Inflammatory macrophage treated with lipopolysaccharide for 4 hours (primary cell): ENCODE results near the gene NKX2-2.
"Not testable (repeated sequence)": the region's sequence is repeated elsewhere in the genome, so short reads cannot be mapped to it uniquely, and the experiment has no call there.

Experiments
- DNase-seq: peaks from one replicate; pipeline ENCODE4 v3.0.0-alpha.2; 2020

NKX2-2 gene

DNA sequence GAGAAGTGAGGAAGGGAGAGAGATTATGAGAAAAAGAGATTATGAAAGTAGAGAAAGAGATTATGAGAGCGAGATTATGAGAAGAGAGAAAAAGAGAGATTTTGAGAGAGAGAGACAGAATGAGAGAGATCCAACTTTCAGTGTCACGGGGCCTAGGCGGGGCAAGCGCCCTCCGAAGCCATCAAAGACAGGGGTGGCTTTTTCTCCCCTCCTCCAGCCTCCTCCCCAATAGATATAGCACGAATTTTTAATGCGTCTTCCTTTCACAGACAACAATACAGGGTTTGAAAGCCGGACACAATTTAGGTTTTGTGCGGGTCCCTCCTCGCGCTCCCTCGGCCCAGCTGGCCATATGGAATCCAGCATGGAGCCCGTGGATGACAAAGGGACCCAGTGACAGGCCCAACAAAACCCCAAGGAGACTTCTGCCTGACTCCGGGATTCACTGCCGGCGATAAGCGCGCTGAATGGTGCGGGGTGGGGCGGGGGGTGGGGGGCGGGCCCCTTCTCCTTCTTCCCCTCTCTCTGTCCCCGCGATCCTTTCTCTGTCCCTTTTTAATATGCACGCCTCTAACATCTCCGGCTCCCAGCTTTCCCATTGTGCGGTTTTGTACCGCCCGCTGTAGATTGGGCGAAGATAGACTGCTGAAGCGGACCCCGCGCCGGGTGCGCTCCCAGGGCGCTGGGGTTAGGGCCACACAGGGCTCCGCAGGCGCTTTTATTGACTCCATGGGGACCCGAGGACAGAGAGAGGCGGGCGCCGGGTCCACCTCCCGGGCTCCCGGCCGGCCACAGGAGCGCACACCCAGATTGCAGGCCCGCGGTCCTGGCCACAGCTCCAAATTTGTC lies 5.4 kb downstream of the NKX2-2 start:
- DNase-seq, result no peak

DNA sequence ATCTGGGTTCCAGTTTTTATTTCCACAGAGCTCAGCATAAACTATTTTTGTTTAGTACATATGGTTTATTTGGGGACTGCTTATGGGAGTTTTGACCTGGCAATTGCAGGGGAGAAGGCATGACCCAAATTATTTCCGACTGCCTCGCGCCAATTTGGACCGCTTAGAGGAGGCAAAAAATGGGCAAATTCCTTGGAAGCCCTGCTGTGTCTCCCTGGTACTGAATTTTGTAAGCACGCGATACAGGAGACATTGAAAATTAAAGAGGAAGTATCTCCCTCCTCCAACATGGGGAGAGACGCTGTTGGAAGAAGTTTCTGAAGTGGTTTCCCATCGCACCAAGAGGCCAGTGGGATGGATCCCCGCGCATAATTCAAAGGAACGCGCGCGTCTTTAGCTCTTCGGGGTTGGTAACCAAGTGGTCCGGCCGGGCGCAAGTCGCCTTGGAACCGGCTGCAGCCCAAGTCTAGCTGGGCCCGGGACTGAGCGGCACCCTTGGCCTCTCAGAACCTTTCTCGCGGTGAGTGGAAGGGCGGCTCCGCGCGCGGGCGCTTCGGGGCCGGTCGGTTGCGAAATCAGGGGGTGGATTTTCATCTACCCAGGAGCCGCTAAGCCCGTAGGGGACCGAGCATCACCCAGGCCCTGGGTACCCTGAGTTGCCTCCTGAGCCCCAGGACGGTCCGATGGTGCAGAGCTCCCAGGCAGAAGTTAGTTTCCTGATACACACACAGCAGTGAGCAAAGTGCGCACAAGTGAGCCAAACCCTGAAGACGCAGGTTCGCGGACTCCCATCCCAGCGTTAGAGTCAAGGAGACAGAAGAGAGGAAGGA lies 6.2 kb downstream of the NKX2-2 start:
- DNase-seq, result no peak

DNA sequence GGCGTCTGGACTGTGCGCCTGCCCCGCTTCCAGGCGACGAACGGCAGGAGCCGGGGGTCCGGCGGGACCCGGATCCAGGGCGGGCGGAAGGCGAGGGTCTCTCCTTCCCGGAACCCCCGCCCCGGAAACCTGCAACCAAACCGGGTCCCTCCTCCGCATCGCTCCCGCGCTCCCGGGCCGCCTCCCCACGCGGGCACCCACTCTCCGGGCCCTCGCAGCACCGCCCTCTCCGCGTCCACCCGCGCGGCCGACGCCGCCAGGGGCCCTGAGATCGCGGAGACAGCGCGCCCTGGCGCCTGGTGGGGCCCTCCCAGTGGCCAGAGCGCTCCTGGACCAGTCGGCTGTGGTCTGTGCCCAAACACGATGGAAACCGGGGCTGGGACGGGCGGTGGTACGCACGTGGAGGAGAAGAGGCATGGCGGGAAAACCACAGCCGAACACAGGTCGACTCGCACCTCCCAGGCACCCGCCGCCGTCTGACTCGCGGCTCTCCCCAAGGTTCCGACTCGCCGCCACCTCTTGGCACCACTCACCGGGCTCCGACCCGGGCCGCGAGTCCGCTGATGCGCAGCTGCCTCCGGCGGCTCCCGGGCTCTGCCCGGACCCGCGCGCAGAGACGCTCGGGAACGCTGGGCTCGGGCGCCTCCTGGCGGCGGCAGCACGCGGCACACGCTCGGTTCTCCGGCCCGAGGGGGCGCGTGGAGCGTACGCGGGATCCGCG lies 7.9 kb downstream of the NKX2-2 start:
- DNase-seq, result peak; percentile 48

DNA sequence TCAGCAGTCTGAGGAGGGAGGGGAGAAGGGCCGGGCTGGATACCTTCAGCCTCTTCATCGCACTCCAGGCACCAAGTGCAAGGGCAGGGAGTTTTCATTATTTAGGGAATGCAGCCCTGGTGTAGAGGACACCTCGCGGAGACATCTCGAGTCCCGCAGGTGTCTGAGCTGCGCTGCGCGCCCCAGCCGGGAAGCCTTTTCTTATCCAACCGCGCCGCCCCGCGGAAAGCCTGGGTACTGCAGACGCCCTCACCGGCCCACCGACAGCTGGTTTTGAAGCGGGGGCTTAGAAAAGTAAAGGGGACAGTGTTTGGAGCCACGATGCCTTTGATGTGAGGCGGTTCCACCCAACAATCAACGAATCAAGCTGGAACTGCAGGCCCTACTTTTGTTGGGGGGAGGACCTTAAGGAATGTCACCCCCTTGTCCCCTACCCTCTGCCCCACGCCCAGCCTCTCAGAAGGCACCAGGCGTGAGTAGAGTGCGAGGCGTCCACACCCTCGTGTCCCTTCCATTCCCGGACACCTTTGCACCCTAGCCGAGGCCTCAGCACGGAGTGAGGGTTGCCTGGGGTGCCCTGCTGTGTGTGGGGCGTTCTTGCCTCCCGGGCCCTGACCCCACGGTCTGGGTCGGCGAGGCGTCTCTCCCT lies 8.6 kb downstream of the NKX2-2 start:
- peak; percentile 36 for DNase-seq

DNA sequence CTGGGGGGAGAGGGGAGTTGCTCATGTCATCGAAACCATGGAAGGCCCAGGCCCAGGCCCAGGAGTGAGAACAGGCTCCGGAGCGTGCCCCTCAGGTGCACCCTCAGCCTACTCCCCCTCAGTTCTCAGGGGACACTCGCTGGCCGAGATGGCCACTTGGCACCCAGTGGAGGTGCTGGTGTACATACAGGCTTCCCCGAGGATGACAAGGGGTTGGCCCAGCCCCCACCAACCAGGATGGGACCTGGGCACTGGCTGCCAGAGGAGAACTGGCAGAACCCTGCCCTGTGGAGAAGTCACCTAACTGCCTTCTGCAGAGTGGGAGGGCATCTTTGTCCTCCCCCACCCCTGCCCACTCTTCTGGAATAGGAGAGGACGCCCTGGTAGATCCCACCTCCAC lies 9.5 kb downstream of the NKX2-2 start:
- DNase-seq, result no peak

DNA sequence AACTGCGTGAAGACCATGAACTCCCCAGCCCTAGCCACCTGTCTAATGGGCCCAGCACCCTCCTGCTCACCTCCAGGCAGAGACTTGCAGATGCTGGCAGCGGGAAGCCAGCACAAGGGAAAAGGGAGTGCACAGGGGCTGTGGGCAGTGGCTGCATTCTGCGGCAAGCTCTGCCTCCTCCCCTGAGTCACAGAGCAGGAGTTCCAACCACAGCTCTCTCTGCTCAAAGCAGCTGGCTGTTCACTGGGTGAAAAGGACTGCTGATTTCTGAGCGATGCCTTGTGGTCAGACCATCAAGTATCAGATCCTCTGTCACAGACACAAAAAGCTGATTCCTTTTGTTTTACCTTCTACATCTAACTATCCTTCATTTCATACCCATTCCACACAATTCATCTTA lies 10.5 kb downstream of the NKX2-2 start:
- no peak for DNase-seq

DNA sequence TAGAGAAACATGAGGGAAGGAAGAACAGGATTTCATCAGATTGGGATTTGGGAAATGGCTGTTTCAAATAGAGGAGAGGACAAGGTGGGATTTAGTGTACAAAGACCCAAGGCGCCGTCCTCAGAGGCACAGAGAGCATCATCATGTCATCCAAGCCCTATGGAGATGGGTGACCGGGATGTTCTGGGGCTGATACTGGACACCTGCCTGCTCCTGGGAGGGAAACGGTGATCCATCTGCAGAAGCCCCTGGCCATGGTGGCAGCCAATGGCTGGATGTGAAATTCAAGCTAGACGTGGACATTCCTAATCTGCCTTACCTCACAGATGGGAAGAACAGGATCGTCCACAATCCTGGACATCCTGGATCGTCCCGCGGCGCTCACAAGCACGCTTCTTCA lies 12.7 kb downstream of the NKX2-2 start:
- DNase-seq, result no peak

DNA sequence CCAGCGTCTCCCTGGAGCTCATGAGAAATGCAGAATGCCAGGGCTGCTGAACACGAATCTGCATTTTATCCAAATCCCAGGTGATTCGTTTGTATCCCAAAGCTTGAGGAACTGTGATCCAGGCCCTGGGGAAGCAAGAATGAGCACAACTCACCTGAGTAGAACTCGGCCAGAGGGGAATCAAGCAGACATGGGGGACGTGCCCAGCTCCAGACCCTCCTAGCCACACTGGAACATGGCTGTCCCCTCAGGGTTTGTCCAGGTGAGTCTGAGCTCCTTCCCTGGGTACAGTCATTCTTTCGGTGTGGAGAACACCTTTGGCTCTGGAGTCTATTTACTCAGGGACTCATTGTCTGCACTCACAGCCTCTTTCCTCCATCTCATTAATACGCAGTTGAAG lies 13.3 kb downstream of the NKX2-2 start:
- no peak for DNase-seq

DNA sequence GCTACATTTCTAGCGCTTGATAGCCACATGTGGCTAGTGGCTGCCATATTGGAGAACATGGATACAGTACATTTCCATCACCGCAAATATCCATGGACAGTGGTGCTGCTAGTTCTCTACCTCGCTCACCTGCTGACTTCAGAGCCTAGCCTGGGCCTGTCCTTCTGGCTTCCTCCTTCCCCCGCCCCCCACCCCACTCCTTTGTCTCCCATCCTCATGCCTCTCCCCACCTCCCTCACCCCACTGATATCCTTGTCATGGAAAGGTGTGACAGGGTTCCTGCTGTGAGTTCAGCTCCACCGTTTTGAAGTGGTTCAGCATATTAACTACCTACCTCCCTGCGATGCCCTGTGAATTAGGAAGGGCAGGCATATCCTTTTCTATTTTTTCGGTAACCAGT lies 14.2 kb downstream of the NKX2-2 start:
- DNase-seq, result no peak

DNA sequence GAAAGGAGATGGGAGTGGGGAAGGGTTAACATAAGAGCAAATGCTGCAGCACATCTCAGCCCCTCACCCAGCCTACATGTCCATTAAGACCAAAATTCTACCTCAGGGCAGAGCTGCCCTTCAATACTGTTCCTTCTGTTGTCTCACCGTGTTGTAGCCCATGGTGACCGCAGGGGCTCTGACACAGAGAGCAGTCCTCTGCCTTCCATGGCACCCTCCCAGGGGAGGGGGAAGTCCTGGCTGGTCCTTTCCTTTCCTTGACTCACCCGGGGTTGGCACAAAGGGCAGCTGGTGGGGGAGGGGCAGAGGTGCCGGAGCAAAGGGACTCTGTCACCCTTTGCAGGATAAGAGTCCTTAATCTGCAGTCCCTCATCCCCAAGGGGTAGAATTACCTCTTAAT lies 15.2 kb downstream of the NKX2-2 start:
- no peak for DNase-seq

DNA sequence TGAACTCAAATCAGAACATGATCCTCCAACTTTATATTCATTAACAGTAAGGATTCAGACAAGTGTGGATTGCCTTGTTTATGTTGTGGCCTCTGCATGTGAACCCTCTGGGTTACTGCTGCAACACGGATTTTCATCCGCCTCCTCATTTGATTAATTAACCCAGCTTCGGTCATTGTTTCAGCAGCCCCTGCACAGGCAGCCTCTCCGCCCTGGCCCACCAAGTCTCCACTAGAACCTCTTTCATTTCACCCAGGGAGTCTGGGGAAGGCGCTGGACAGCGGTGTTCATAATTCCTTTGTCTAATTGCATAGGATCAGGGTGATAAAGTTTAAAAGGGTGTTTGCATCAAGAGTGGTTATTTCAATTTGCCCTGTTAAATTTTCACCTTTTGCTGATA lies 15.7 kb downstream of the NKX2-2 start:
- no peak for DNase-seq

DNA sequence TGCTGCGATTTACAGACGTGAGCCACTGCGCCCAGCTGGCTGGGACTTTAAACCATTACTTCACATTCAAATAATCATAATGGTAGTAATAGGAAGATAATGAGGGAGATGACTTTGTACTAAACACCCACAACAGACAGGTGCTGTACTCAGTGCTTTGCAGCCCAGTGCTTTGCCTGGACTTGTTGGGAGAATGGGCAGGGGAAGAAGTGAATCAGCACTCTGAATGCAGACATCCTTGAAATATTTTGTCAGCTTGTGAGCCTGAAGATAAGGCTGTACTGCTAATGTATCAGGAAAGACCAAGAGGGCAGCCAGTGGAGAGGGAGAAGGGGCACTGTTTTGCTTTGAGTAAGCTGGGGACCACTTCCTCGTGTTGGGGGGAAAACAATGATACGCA lies 17.4 kb downstream of the NKX2-2 start:
- DNase-seq, result no peak

DNA sequence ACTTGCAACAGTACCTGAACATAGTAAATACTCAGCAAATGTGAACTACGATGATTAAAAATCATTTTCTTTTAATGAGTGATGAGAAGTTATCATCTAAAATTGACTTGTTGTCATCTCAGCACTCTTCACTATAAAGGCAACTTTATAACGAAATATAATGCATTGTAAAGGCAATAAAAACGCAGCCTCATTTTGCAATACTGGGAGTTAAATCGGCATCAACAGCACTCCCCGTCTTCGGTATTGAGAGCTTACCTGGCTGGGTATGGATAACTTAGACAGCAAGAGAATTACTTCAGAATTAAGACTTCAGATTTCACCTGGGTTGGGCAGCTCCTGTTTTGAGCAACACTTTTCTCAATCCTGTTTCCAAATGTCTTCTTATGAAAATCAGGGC lies 20.8 kb downstream of the NKX2-2 start:
- no peak for DNase-seq

DNA sequence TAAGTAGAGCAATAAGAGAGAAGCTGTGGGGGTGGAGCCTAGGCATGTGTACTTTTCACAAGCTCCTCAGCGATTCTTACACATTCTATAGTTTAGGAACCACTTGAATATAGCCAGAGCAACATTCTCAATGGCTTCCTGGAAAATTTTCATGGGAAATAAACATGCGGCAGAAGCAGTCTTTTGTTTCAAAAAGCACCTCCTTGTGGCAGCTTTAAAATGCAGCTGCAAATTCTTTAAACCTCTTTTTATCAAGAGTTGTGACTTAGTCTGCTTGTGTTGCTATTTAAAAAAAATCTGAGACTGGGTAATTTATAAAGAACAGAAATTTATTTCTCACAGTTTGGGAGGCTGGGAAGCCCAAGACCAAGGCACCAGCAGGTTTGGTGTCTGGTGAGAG lies 23.8 kb downstream of the NKX2-2 start:
- no peak for DNase-seq

DNA sequence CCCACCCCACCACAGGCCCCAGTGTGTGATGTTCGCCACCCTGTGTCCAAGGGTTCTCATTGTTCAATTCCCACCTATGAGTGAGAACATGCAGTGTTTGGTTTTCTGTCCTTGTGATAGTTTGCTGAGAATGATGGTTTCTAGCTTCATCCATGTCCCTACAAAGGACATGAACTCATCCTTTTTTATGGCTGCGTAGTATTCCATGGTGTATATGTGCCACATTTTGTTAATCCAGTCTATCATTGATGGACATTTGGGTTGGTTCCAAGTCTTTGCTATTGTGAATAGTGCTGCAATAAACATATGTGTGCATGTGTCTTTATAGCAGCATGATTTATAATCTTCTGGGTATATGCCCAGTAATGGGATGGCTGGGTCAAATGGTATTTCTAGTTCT lies 33.7 kb downstream of the NKX2-2 start:
- not testable (repeated sequence) for DNase-seq

DNA sequence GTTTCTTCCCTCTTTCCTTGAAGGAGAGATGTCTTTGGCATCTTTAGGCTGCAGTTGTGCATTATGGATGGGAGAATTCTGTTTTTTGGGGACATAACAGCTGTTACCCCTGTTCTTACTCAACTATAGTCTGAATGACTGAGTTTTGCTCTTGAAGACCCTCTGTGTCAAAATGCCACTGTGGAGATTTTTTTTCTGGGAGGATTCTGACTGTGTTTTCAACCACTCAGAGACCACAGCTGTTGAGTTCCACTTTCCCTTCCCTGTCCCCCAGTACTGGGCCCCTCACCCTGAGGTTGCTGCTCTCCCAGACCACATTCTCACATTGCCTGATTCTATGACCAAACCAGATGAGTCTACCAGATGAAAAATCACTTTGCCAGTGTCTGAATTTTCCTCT lies 48.1 kb downstream of the NKX2-2 start:
- no peak for DNase-seq

DNA sequence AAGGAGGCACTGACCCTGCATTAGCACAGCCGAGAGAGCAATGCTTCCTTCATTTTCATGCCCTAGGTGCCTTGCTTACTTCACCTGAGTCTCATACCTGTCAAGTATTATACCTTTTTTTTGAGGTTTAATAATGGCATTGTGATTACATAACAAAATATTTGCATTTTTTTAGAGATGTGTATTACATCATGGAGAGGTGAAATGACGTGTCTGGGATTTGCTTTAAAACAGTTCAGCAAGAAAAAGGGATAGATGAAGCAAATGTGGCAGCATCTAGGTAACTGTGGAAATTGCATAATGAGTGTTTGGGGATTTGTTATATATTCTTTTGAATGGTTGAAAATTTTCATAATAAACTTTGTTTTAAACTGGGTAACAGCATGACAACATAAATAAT lies 48.9 kb downstream of the NKX2-2 start:
- no peak for DNase-seq
